GDM1 (cell line): ENCODE measurements around the gene TMEM170B.

ENCODE experiments used
- DNase-seq: peaks from one replicate; lab custom pipeline; 2025; lab: John Stamatoyannopoulos, UW

The TMEM170B gene

GRCh38 chr6:11537229-11538051 is at the start of gene TMEM170B:
TMEM170B (plus strand) TSS chr6:11537749; CDS start chr6:11538278, 529 bp downstream.
- DNase-seq = peak; percentile 99

GRCh38 chr6:11490996-11491395 is 46.6 kb upstream of the TMEM170B start:
- no peak for DNase-seq

GRCh38 chr6:11491596-11492463 is 45.7 kb upstream of the TMEM170B start:
- no peak for DNase-seq

GRCh38 chr6:11492464-11493290 is 44.9 kb upstream of the TMEM170B start:
- DNase-seq = no peak

- DNase-seq = no peak
Observed at GRCh38 chr6:11493974-11494373, 43.6 kb upstream of the TMEM170B start.

DNA sequence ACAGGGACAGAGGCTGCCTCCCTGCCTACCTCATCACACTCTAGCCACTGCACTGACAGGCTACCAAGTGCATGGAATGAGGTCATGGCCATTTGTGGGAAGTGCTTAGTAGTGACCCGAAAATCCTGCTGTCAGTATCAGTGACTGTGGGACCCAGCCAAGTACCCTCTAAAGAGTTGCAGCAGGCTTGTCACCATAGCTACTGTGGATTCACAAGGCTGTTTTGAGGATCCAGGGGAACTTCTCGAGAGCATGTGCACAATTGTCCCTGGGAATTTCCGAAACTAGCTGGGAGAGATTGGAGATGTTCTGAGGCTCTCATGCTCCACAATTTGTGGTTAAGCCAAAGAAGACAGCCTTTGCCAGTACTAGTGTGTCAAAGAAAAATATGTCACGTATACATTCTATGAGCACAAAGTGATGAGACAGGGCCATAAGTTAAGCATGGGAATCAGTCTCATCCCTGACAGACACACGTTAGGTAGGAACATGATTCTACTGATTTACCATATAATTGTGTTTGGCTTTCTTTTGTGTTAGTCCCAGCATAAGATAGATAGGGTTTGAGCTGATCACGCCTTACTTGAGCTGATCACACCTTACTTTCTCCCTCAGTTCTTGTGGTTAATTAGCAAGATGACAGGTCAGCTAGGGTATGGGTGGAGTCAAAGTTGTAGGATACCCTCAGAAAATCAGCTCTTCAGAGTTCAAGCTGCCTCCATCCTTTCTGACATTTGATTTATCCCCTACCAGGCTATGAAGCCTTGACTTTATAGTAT is 42.6 kb upstream of the TMEM170B start:
- DNase-seq = no peak

DNA sequence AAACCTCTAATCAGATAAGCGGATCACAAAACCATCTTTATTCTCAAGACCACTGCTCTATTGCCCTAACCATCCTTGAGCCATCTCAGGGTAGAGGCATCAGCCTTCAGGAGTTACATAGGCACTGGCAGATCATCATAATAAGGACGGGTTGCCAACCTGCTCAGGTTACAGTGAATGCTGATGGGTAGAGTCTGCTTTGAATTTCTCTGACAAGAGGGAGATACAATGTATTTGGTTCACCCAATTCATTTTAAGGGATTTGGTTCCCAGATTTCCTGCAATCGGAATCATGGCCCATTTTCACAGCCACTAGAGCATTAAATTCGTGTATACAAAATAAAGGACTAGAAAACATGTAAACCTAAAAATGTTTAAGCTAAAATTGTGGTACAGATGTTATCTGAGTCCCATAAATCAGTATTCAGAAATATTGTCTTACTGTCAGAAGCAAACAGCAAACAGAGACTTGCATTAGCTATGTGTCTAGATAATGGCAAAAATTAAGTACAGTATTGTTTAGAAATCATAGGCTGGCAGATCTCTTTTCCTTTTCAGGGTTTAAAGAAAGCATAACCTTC is 41.9 kb upstream of the TMEM170B start:
- DNase-seq = no peak

GRCh38 chr6:11496152-11497060 is 41.1 kb upstream of the TMEM170B start:
- peak; percentile 60 for DNase-seq

GRCh38 chr6:11497107-11497506 is 40.4 kb upstream of the TMEM170B start:
- no peak for DNase-seq

DNA sequence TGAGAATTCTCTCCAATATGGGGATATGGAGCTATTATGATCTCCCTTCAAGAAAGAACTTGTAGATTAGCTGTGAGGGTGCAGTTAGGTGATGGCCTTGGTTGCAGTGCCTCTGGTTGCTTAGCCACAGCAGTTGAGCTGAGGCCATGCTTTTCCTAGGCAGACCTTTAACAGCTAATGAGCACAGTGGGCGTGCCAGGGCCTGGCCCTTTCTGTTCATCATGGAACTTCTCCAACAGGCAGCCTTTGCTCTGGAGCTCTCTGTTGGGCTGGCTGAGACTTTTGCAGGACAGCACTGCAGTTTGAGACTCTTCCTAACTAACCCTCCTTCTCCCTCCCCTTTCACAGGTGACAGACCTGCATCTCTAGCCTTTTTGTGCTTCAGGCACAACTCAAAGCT is 39.7 kb upstream of the TMEM170B start:
- no peak for DNase-seq

- no peak for DNase-seq
Observed at GRCh38 chr6:11500008-11500407, 37.5 kb upstream of the TMEM170B start.

DNA sequence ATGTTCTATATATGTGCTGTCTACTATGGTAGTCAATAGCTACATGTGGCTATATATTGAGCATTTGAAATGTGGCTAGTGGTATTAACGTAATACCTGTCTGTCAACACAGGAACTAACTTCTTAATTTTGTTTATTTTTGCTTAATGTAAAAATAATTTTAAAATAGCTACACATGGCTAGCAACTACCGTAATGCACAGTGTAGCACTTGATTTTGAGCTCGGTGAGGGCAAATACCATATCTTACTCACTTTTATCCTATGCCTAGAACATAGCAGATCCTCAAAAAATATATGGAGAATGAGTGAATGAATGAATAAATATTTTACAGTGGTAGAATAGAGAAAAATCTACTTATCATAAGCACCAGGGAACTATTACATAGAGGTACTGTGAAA is 28.1 kb upstream of the TMEM170B start:
- DNase-seq = no peak

GRCh38 chr6:11514672-11515071 is 22.9 kb upstream of the TMEM170B start:
- no peak for DNase-seq

DNA sequence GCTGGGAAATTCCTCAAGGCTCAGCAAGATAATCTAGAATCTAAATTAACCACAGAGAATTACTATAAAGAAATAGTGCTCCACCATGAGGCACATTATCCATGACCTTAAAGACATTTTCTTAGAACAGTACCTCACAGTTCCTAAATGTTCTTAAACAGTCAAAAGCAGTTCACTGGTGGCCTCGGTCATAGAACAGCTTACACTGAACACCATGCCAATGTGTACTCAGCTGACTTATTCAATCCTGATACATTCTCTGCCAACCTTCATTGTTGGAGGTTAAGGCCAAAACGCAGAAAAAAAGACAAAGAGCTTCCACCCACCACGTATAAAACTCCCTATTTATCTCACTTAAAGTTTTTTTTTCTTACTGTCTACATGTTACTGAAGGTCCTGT is 21.8 kb upstream of the TMEM170B start:
- no peak for DNase-seq

GRCh38 chr6:11522812-11523605 is 14.5 kb upstream of the TMEM170B start:
- DNase-seq = no peak

DNA sequence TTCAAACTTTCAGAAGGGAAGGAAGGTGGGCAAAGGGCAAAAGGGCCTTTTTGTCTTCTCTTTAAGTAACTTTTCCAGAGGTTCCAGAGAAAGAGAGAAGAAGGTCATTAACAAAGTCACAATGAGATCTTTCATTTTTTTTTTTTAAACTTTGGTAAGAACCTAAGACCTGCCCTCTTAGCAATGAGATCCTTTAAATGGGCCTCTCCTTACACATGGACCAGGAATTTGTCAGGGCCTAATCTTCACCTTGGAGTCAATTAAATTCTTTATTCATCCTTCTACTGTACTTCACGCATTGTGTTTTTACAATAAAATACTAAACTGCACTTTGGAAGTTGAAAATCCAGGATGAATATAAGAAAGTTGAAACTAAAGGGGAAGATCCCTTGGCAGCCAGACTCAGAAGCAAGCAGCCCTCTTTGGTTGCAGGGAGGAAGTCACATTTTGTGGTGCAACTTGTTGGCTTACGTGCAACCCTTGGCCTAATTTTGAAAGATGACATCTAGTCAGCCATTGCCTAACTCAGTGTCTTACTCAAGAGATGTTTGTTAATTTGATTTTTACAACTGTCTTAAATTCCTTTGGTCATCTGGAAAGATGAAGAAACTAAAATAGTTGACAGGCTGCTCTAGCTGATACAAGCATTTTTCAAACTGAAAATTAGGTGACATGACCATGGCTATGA is 11.9 kb upstream of the TMEM170B start:
- no peak for DNase-seq

- no peak for DNase-seq
Observed at GRCh38 chr6:11526156-11526505, 11.4 kb upstream of the TMEM170B start.

DNA sequence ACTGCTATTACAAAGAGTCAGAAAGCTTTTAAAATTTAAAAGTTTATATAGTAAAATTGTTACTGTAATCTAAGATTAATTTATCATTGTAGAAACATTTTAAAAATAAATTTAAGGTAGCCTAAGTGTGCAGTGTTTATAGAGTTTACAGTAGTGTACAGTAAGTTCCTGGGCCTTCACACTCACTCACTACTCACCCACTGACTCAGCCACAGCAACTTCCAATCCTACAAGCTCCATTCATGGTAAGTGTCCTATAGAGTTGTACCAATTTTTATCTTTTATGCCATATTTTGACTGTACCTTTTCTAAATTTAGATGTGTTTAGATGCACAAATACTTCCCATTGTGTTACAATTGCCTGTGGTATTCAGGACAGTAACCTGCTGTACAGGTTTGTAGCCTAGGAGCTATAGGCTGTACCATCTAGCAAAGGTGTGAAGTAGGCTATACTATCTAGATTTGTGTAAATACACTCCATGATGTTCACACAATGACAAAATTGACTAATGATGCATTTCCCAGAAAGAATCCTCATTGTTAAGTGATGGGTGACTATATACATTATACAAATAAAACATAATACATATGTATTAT is 10.2 kb upstream of the TMEM170B start:
- DNase-seq = no peak
